SK-N-SH treated with all-trans-retinoic acid at 6 μM for 48 hours (cell line): ENCODE data around the gene CEACAM8.
"Not testable (repeated sequence)": the region's sequence is repeated elsewhere in the genome, so short reads cannot be mapped to it uniquely, and the experiment has no call there.

Experiments used
- ATAC-seq: fragments of 200-7000 bp; cut with Tn5 transposase; 3 replicates; pipeline ENCODE4 v1.9.1; 2020; ENCODE audit warnings: mild to moderate bottlenecking, moderate library complexity
- BACH2 ChIP-seq: fragments of 250-450 bp; sonication (Bioruptor Pico); IDR thresholded peaks from 2 replicates; pipeline ENCODE4 v1.9.0; 2021; ENCODE audit warnings: mild to moderate bottlenecking, borderline replicate concordance
- CREB5 ChIP-seq: fragments of 250-450 bp; sonication (Bioruptor Pico); IDR thresholded peaks from 2 replicates; pipeline ENCODE4 v1.5.1; 2020; ENCODE audit warnings: low read depth, mild to moderate bottlenecking, moderate library complexity
- CSDC2 ChIP-seq: fragments of 250-450 bp; sonication (Bioruptor Pico); IDR thresholded peaks from 2 replicates; pipeline ENCODE4 v1.5.0; 2020; ENCODE audit warnings: mild to moderate bottlenecking, moderate library complexity
- CSRNP3 ChIP-seq: fragments of 250-450 bp; sonication (Bioruptor Pico); IDR thresholded peaks from 2 replicates; pipeline ENCODE4 v1.5.1; 2021; ENCODE audit warnings: mild to moderate bottlenecking, moderate library complexity
- GLIS3 ChIP-seq: fragments of 250-450 bp; sonication (Bioruptor Pico); IDR thresholded peaks from 2 replicates; pipeline ENCODE4 v1.5.0; 2020; ENCODE audit warnings: mild to moderate bottlenecking, moderate library complexity
- ISL1 ChIP-seq: fragments of 250-450 bp; sonication (Bioruptor Pico); IDR thresholded peaks from 2 replicates; pipeline ENCODE4 v2.1.2; 2022; ENCODE audit warnings: mild to moderate bottlenecking, moderate library complexity
- OSR1 ChIP-seq: fragments of 250-450 bp; sonication (Bioruptor Pico); IDR thresholded peaks from 2 replicates; pipeline ENCODE4 v1.8.0; 2022; ENCODE audit warnings: moderate library complexity, mild to moderate bottlenecking, inconsistent platforms
- POU6F1 ChIP-seq: fragments of 250-450 bp; sonication (Bioruptor Pico); IDR thresholded peaks from 2 replicates; pipeline ENCODE4 v1.8.0; 2021; ENCODE audit warnings: low read depth, mild to moderate bottlenecking, moderate library complexity, borderline replicate concordance
- PPARA ChIP-seq: fragments of 250-450 bp; sonication (Bioruptor Pico); IDR thresholded peaks from 2 replicates; pipeline ENCODE4 v1.5.0; 2020; ENCODE audit warnings: mild to moderate bottlenecking, borderline replicate concordance
- SNAI2 ChIP-seq: fragments of 250-450 bp; sonication (Bioruptor Pico); IDR thresholded peaks from 2 replicates; pipeline ENCODE4 v1.5.0; 2020; ENCODE audit warnings: mild to moderate bottlenecking, moderate library complexity
- TCF4 ChIP-seq: fragments of 250-450 bp; sonication (Bioruptor Pico); IDR thresholded peaks from 2 replicates; pipeline ENCODE4 v1.8.0; 2021; ENCODE audit warnings: mild to moderate bottlenecking, moderate library complexity, borderline replicate concordance
- TOX ChIP-seq: fragments of 250-450 bp; sonication (Bioruptor Pico); IDR thresholded peaks from 2 replicates; pipeline ENCODE4 v1.8.0; 2021; ENCODE audit warnings: mild to moderate bottlenecking, moderate library complexity, borderline replicate concordance
- ZC3H10 ChIP-seq: fragments of 250-450 bp; sonication (Bioruptor Pico); IDR thresholded peaks from 2 replicates; pipeline ENCODE4 v1.5.1; 2021; ENCODE audit warnings: mild to moderate bottlenecking, moderate library complexity
- ZFP3 ChIP-seq: fragments of 250-450 bp; sonication (Bioruptor Pico); IDR thresholded peaks from 2 replicates; pipeline ENCODE4 v1.5.0; 2020; ENCODE audit warnings: mild to moderate bottlenecking, moderate library complexity
- ZNF70 ChIP-seq: fragments of 450-650 bp; formaldehyde crosslinking; IDR thresholded peaks from 2 replicates; pipeline ENCODE4 v1.5.0; 2020; ENCODE audit warnings: mild to moderate bottlenecking, moderate library complexity
- ZNF8 ChIP-seq: fragments of 450-650 bp; formaldehyde crosslinking; IDR thresholded peaks from 2 replicates; pipeline ENCODE4 v1.5.0; 2020; ENCODE audit warnings: mild to moderate bottlenecking, moderate library complexity

The CEACAM8 gene

GRCh38 chr19:42563352-42564210, 31.1 kb downstream of the CEACAM8 start:
- peak; percentile 97 for ATAC-seq
- TF ChIP-seq POU6F1 (CRISPR knock-in tag) (no peak), TCF4 (CRISPR knock-in tag) (no peak), SNAI2 (CRISPR knock-in tag) (no peak), ZFP3 (CRISPR knock-in tag) (no peak), ZNF8 (no peak)

- ATAC-seq: no peak
- TF ChIP-seq TOX (CRISPR knock-in tag) (no peak), PPARA (CRISPR knock-in tag) (no peak), CSDC2 (CRISPR knock-in tag) (no peak), BACH2 (no peak), POU6F1 (CRISPR knock-in tag) (no peak), GLIS3 (CRISPR knock-in tag) (no peak), CREB5 (CRISPR knock-in tag) (no peak), OSR1 (CRISPR knock-in tag) (no peak), CSRNP3 (CRISPR knock-in tag) (no peak)
These were observed 33.2 kb downstream of the CEACAM8 start for GRCh38 chr19:42561512-42561911.

- TF ChIP-seq ISL1 (CRISPR knock-in tag) (no peak), ZNF8 (no peak), CREB5 (CRISPR knock-in tag) (no peak), TCF4 (CRISPR knock-in tag) (no peak), POU6F1 (CRISPR knock-in tag) (no peak)
- ATAC-seq: no peak
These were observed 34.0 kb downstream of the CEACAM8 start for GRCh38 chr19:42560731-42561130.

GRCh38 chr19:42558450-42559150, 36.1 kb downstream of the CEACAM8 start:
- TF ChIP-seq GLIS3 (CRISPR knock-in tag) (no peak), ZNF70 (no peak), ZC3H10 (CRISPR knock-in tag) (no peak), SNAI2 (CRISPR knock-in tag) (no peak)
- no peak for ATAC-seq

- not testable (repeated sequence) for ATAC-seq
These were observed 37.3 kb downstream of the CEACAM8 start for GRCh38 chr19:42557386-42557871.
